ENCODE results near the gene IGSF11.

The IGSF11 gene

DNA sequence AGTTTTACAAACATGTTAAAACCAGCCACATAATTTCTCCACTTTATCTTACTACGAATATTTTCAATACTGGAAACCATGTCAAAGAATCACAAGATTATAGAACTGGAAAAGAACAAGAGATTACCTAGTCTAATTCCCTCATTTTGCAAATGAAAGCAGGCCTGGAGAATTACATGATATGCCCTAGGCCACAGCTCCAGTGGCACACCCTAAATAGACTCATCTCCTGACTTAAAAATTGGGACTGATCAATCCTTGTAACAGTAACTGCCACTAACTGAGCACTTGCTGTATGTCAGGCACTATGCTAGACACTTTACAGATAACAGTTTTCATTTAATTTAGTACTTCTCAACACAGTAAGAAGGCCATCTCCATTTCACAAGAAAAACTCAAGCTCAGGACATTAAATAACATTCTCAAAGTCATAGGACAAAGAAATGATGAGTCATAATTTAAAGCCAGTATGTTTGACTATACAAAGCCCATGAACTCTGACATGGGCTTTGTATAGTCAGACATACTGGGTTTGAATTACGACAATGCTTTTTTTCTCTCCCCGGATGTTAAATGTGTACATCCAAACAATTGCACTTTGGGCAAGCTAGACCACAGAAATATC, 9.4 kb downstream of the IGSF11 start:
- Mint-ChIP-seq H3K27ac (no peak overlapping the region), H3K4me3 (no peak overlapping the region), H3K36me3 (ENCODE audit: low read depth) (no peaks in the 10 kb centered on the region), H3K4me1 (peaks cover 6% of the 10 kb centered on the region), H3K27me3 (ENCODE audit: low read depth, poor library complexity) (peaks cover 3% of the 10 kb centered on the region), H3K9me3 (no peaks in the 10 kb centered on the region)
- no peak for TF ChIP-seq CTCF (IDR thresholded peaks at IDR 0.05)
- no peak for DNase-seq

DNA sequence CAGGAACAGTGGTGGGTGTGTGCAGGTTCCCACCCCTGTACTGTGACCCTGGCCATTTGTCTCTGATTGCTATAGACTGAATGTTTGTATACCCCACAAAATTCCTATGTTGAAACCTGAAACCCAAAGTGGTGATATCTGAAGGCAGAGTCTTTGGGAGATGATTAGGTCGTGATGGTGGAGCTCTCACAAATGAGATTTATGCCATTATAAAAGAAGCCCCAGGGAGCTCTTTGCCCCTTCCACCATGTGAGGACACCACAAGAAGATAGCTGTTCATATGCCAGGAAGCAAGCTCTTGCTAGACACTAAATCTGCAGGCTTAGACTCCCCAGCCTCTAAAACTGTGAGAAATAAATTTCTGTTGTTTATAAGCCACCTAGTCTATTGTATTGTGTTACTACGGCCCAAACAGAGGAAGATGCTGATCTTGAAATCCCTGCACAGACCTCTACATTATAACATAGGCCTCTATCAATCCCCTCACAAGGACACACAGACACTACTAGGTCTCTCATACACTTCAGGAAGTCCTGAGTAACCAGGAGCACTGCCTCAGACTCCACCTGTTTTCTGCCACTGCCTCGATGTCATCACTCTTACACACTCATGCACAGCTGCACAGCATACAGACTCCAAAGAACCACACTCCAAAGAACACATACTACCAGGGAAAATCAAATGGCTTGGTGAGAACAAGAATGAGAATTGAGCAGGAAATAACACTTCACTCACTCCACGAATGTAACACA, 14.7 kb downstream of the IGSF11 start:
- no peak for TF ChIP-seq CTCF (IDR thresholded peaks at IDR 0.05)
- Mint-ChIP-seq H3K9me3 (no peaks in the 10 kb centered on the region), H3K4me1 (peaks cover 19% of the 10 kb centered on the region), H3K4me3 (no peak overlapping the region), H3K27ac (peak overlapping the region; percentile 5), H3K27me3 (ENCODE audit: low read depth, poor library complexity) (no peaks in the 10 kb centered on the region), H3K36me3 (ENCODE audit: low read depth) (no peaks in the 10 kb centered on the region)
- no peak for DNase-seq

DNA sequence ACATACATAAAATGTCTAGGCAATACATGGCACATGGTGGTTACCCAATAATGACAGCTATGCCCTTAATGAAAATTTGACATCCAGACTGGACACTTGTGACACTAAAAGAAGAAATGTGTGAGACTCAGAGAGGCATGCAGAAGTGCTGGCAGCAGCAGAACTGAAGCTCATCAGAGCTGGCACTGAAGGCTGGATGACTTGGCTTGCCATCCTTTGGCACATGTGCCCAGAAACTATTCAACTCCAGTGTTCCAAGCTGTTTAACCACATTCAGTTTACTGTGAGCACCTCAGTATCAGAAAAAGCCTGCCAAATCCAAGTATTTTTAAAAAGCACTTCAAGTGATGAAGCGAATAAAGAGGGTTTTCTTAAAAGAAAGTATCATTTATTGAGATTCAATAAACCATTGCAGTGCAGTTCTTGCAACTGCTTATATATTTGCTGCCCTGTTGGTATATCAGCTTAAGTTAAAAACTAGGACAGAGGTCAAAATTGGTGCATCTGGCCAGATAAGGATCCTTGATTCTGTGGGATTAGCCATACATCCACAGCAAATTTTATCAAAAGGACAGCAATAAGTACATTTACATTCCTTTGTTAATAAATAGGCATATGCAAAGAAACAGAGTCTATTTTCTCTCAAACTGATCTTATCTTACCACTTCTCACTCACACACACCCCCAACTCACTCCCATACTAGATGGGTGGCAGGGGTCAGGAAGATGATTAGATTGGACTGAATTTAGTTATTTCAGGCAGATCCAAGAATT, 15.8 kb downstream of the IGSF11 start:
- no peaks in the 10 kb centered on the region for H3K27me3 Mint-ChIP-seq (ENCODE audit: low read depth, poor library complexity)

DNA sequence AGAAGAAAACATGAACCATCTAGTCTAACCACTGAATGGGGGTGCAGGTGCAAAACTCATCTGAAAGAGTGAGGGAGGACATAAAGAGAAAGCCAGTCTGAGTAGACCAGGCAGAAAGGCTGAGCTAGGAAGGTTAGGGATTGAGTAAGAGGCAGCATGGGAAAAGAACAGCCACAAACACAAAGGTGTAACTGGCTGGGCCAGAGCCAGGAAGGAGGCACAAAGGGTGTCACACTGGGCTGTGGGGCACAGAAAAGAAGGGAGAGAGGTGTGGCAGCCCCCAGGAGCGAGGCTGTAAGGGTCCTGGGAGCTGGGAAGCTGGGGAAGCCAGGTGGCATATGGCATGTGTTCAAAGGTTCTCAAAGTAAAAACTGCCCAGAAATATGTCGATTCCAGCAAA, 18.7 kb downstream of the IGSF11 start:
- Mint-ChIP-seq H3K4me3 (no peak overlapping the region), H3K27me3 (ENCODE audit: low read depth, poor library complexity) (peaks cover 3% of the 10 kb centered on the region), H3K27ac (no peak overlapping the region), H3K4me1 (peaks cover 19% of the 10 kb centered on the region), H3K9me3 (no peaks in the 10 kb centered on the region), H3K36me3 (ENCODE audit: low read depth) (no peaks in the 10 kb centered on the region)
- no peak for DNase-seq
- no peak for TF ChIP-seq CTCF (IDR thresholded peaks at IDR 0.05)

More for the DNA sequence above, 15.8 kb downstream of the IGSF11 start:
- Mint-ChIP-seq H3K4me1 (peaks cover 19% of the 10 kb centered on the region), H3K9me3 (no peaks in the 10 kb centered on the region), H3K36me3 (ENCODE audit: low read depth) (no peaks in the 10 kb centered on the region), H3K27ac (no peak overlapping the region), H3K4me3 (no peak overlapping the region)
- no peak for DNase-seq
- TF ChIP-seq CTCF (IDR thresholded peaks at IDR 0.05) = no peak

DNA sequence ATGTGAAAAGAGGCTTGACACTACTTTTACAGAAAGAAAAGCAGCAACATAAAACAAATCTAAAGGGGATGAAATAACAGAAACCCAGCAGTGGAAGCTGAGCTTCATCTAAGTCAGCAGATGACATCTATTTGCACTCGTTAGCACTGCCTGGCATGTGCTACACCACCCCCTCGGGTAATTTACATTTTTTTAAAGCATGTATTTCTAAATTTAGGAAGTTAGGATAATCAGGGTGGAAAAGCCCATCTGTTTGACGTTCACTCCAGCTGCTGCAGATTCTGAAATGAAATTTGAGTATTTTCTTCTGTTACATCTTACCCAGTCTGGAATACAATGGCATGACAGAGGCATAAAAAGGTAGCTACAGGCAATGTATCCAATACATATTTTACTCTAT, 20.7 kb downstream of the IGSF11 start:
- no peak for DNase-seq
- TF ChIP-seq CTCF (IDR thresholded peaks at IDR 0.05) = no peak
- Mint-ChIP-seq H3K9me3 (peaks cover 5% of the 10 kb centered on the region), H3K4me3 (no peak overlapping the region), H3K36me3 (ENCODE audit: low read depth) (no peaks in the 10 kb centered on the region), H3K27me3 (ENCODE audit: low read depth, poor library complexity) (peaks cover 3% of the 10 kb centered on the region), H3K4me1 (peaks cover under 1% of the 10 kb centered on the region), H3K27ac (no peak overlapping the region)

All from nephron progenitor cell (in vitro differentiated cells).